SK-N-SH (cell line): Measurements from ENCODE around the gene P2RX1. TPM values are rescaled to one million over a fixed set of nuclear protein-coding genes. Genes with fewer than 3 reads are reported as not detected.

Experiments used
- CTCF ChIA-PET: fragments of 300-600, 350-600 bp; formaldehyde crosslinking; extraction: SDS; loops from one replicate; lab custom pipeline; 2021; lab: Yijun Ruan, JAX
- POLR2A ChIA-PET: fragments of 350-600 bp; sonication (Branson Sonifier 250); formaldehyde crosslinking; extraction: SDS; loops from one replicate; lab custom pipeline; 2020; ENCODE audit warnings: antibody characterized with exemption, inconsistent platforms; lab: Yijun Ruan, JAX
- DNase-seq: peaks from one replicate; pipeline ENCODE4 v3.0.0; 2012
- H2AFZ ChIP-seq: fragments of 200-600 bp; sonication (generic); 2 replicates; pipeline ENCODE4 v1.8.1; 2016; ENCODE audit warnings: antibody characterized with exemption, mild to moderate bottlenecking, low read depth
- H3F3A ChIP-seq: fragments of 200-600 bp; sonication (generic); replicated peaks from 2 replicates; pipeline ENCODE3; 2016; ENCODE audit warnings: antibody characterized with exemption, mild to moderate bottlenecking; ENCODE audit not compliant: insufficient read depth
- H3K27ac ChIP-seq, 2 experiments: fragments of 200-500 bp in 1 of 2; fragments of 200-600 bp in 1 of 2; sonication (Bioruptor generic) in 1 of 2; sonication (generic), shearing (Covaris generic) in 1 of 2; 2 replicates each; pipeline versions ENCODE4 v1.5.1 to v1.6.1; 2014 to 2016; ENCODE audit warnings: low read depth in 2 of 2, inconsistent platforms in 1 of 2, low read length in 1 of 2, mild to moderate bottlenecking in 1 of 2, mixed read lengths in 1 of 2
- H3K27me3 ChIP-seq: fragments of 200-600 bp; sonication (generic), shearing (Covaris generic); 2 replicates; pipeline ENCODE4 v1.6.1; 2016; ENCODE audit warnings: mixed run types; ENCODE audit not compliant: insufficient read depth
- H3K36me3 ChIP-seq, 2 experiments: fragments of 200-500 bp in 1 of 2; fragments of 200-600 bp in 1 of 2; sonication (Bioruptor generic) in 1 of 2; sonication (generic) in 1 of 2; replicated peaks in 1 of 2; 2 replicates each; pipeline versions ENCODE3 to v1.5.1; 2014 to 2016; ENCODE audit warnings: low read length in 1 of 2, mild to moderate bottlenecking in 1 of 2; ENCODE audit not compliant: insufficient read depth in 2 of 2, control insufficient read depth in 1 of 2
- H3K4me1 ChIP-seq, 2 experiments: fragments of 200-500 bp in 1 of 2; fragments of 200-600 bp in 1 of 2; sonication (Bioruptor generic) in 1 of 2; sonication (generic), shearing (Covaris generic) in 1 of 2; 2 replicates each; pipeline versions ENCODE4 v1.5.1 to v1.6.1; 2014 to 2016; ENCODE audit warnings: low read depth in 1 of 2, low read length in 1 of 2, mixed run types in 1 of 2; ENCODE audit not compliant: insufficient read depth in 2 of 2, control insufficient read depth in 1 of 2
- H3K4me2 ChIP-seq: fragments of 200-600 bp; sonication (generic), shearing (Covaris generic); 2 replicates; pipeline ENCODE4 v1.6.1; 2017; ENCODE audit warnings: mixed run types
- H3K4me3 ChIP-seq, 2 experiments: fragments of 200-500 bp in 1 of 2; fragments of 200-600 bp in 1 of 2; sonication (Bioruptor generic) in 1 of 2; sonication (generic), shearing (Covaris generic) in 1 of 2; 2 replicates each; pipeline versions ENCODE4 v1.5.1 to v1.8.1; 2014 to 2016; ENCODE audit warnings: low read depth in 2 of 2, inconsistent platforms in 1 of 2, low read length in 1 of 2, mild to moderate bottlenecking in 1 of 2, mixed read lengths in 1 of 2, moderate library complexity in 1 of 2
- H3K79me2 ChIP-seq: fragments of 200-600 bp; sonication (generic); 2 replicates; pipeline ENCODE4 v1.8.1; 2017; ENCODE audit warnings: mild to moderate bottlenecking; ENCODE audit not compliant: insufficient read depth
- H3K9ac ChIP-seq: fragments of 200-600 bp; sonication (generic); 2 replicates; pipeline ENCODE4 v1.6.1; 2017; ENCODE audit warnings: mixed run types
- H3K9me2 ChIP-seq: fragments of 200-600 bp; sonication (generic); 2 replicates; pipeline ENCODE4 v1.6.1; 2017; ENCODE audit warnings: mixed run types
- H3K9me3 ChIP-seq: fragments of 200-600 bp; sonication (generic); 2 replicates; pipeline ENCODE4 v1.6.1; 2017; ENCODE audit warnings: mixed run types, mild to moderate bottlenecking, moderate library complexity
- H4K20me1 ChIP-seq: fragments of 200-600 bp; sonication (generic); 2 replicates; pipeline ENCODE4 v1.6.1; 2017; ENCODE audit warnings: mild to moderate bottlenecking, mixed run types; ENCODE audit not compliant: insufficient read depth
- CHD2 ChIP-seq: fragments of 150-350 bp; IDR thresholded peaks from 2 replicates; pipeline ENCODE4 v1.6.1; 2018; ENCODE audit warnings: low read length; ENCODE audit not compliant: partially characterized antibody
- EP300 ChIP-seq, 2 experiments: IDR thresholded peaks; 2 replicates each; pipeline versions ENCODE4 v1.4.0 to v1.6.1; 2012; ENCODE audit warnings: borderline replicate concordance in 1 of 2, low read depth in 1 of 2, low read length in 1 of 2
- FOXM1 ChIP-seq: IDR thresholded peaks from 2 replicates; pipeline ENCODE4 v1.4.0; 2012; ENCODE audit warnings: low read depth, mild to moderate bottlenecking
- GATA2 ChIP-seq: sonication (generic); formaldehyde crosslinking; IDR thresholded peaks from 2 replicates; pipeline ENCODE4 v1.5.0; 2020; ENCODE audit warnings: mild to moderate bottlenecking, missing genetic modification reagents
- PBX3 ChIP-seq: IDR thresholded peaks from 2 replicates; pipeline ENCODE4; 2012
- POLR2AphosphoS5 ChIP-seq: IDR thresholded peaks from 2 replicates; pipeline ENCODE4 v1.6.1; 2012; ENCODE audit warnings: low read depth, low read length
- RAD21 ChIP-seq: IDR thresholded peaks from 2 replicates; pipeline ENCODE4 v1.6.1; 2012; ENCODE audit warnings: mild to moderate bottlenecking, low read length
- RCOR1 ChIP-seq: fragments of 150-350 bp; IDR thresholded peaks from 2 replicates; pipeline ENCODE4 v1.6.1; 2017; ENCODE audit warnings: antibody characterized with exemption, low read length
- REST ChIP-seq: IDR thresholded peaks from 2 replicates; pipeline ENCODE4 v1.6.1; 2012; ENCODE audit warnings: mild to moderate bottlenecking, low read depth, low read length, moderate library complexity
- RFX5 ChIP-seq: IDR thresholded peaks from 2 replicates; pipeline ENCODE4 v1.6.1; 2012; ENCODE audit warnings: mild to moderate bottlenecking, improper control_type of control experiment, low read length
- SIN3A ChIP-seq: IDR thresholded peaks from 2 replicates; pipeline ENCODE4 v1.6.1; 2012; ENCODE audit warnings: low read depth, mild to moderate bottlenecking, low read length, moderate library complexity, borderline replicate concordance
- TEAD4 ChIP-seq: IDR thresholded peaks from 2 replicates; pipeline ENCODE4 v1.4.0; 2012; ENCODE audit warnings: mild to moderate bottlenecking, borderline replicate concordance; ENCODE audit not compliant: insufficient read depth
- USF2 ChIP-seq: fragments of 150-350 bp; IDR thresholded peaks from 2 replicates; pipeline ENCODE4 v1.6.1; 2017; ENCODE audit warnings: antibody characterized with exemption, low read length, low read depth, borderline replicate concordance
- WGBS: methylation state at CpG from one replicate; pipeline ENCODE4 v1.1.6; 2017; ENCODE audit warnings: low lambda C conversion rate; 5-methylcytosine and 5-hydroxymethylcytosine counted together
- polyA plus RNA-seq, 3 experiments: library from polyadenylated mRNA; depleted of rRNA; stranded (reverse); fragments of >200 nt; gene quantifications; 2 replicates each; pipeline ENCODE4 v1.2.3, GENCODE V29; 2012

P2RX1 gene
- polyA plus RNA-seq, 1 of the 3 experiments (the other 2 are of a cell fraction) = not detected

- Histone ChIP-seq H3K9ac (no peak overlapping the region), H3K27me3 (no peaks in the 10 kb centered on the region), H4K20me1 (no peaks in the 10 kb centered on the region), H3K36me3 (no peaks in the 10 kb centered on the region), H2AFZ (no peak overlapping the region), H3K4me2 (no peak overlapping the region), H3K4me3 (no peak overlapping the region), H3K27ac (no peak overlapping the region)
- ChIA-PET CTCF (interaction anchor here (0.7 to 2.9 kb wide), 4 partner anchors 13 to 404 kb away, joined by 3 to 20 read pairs (median 4); partner anchors contain the start of gene NCBP3), POLR2A (no interaction called here)
- TF ChIP-seq FOXM1 = no peak
- no peak for TF ChIP-seq USF2
- TF ChIP-seq RFX5 = no peak
- no peak for TF ChIP-seq GATA2 (CRISPR knock-in tag)
- TF ChIP-seq RCOR1 = no peak
- no peak for TF ChIP-seq POLR2AphosphoS5
- no peak for TF ChIP-seq EP300 (IDR thresholded peaks at IDR 0.05; ENCODE audit: borderline replicate concordance in 1 of 2, low read depth in 1 of 2, low read length in 1 of 2)
- TF ChIP-seq SIN3A = no peak
- TF ChIP-seq, all 33 proteins: peak for 0
- H3F3A ChIP-seq = no peaks in the 10 kb centered on the region
- DNase-seq = no peak
- H3K9me3 ChIP-seq = no peaks in the 10 kb centered on the region
- 70% methylated on average over 6 of the region's 6 CpGs for WGBS
- H3K79me2 ChIP-seq = no peaks in the 10 kb centered on the region
- H3K4me1 ChIP-seq = peaks cover 0 to 3% of the 10 kb centered on the region in 2 experiments; a peak in 1 of 4 replicates
- H3K9me2 ChIP-seq = no peaks in the 10 kb centered on the region
These were observed 15.6 kb downstream of the P2RX1 start for GRCh38 chr17:3900646-3901045.

- Histone ChIP-seq H3F3A (peaks cover 9% of the 10 kb centered on the region), H3K27me3 (no peaks in the 10 kb centered on the region), H3K4me3 (no peak overlapping the region), H3K36me3 (no peaks in the 10 kb centered on the region), H3K4me2 (no peak overlapping the region), H3K9ac (no peak overlapping the region), H3K27ac (no peak overlapping the region), H4K20me1 (no peaks in the 10 kb centered on the region), H3K9me2 (no peaks in the 10 kb centered on the region), H2AFZ (no peak overlapping the region), H3K9me3 (no peaks in the 10 kb centered on the region), H3K79me2 (no peaks in the 10 kb centered on the region), H3K4me1 (peaks cover 0 to 8% of the 10 kb centered on the region in 2 experiments; a peak in 1 of 4 replicates)
- ChIA-PET POLR2A (no interaction called here), CTCF (interaction anchor here (1.9 to 3.1 kb wide), 3 partner anchors 16 to 160 kb away, joined by 6 to 20 read pairs (median 7); partner anchors contain the start of gene NCBP3)
- 86% methylated on average over 8 of the region's 12 CpGs for WGBS
- DNase-seq = no peak
- TF ChIP-seq TEAD4 (no peak), RCOR1 (no peak), RFX5 (no peak), PBX3 (no peak), REST (no peak), RAD21 (no peak), GATA2 (CRISPR knock-in tag) (no peak), CHD2 (no peak)
These were observed 18.5 kb downstream of the P2RX1 start for GRCh38 chr17:3897731-3898130.
